Activated naive CD4-positive, alpha-beta T cell treated with anti-CD3 and anti-CD28 coated beads, Interleukin-2, amount 10 ng/mL, durations not matched to agents 7 days and 5 days (primary cell): ENCODE data around the gene RNF213.
A peak's percentile ranks its signal among the peaks of the same experiment; 100 is the strongest.
"Not testable (repeated sequence)": the region's sequence is repeated elsewhere in the genome, so short reads cannot be mapped to it uniquely, and the experiment has no call there.

Source experiments
- CTCF ChIA-PET: fragments of 350-600 bp; sonication (Branson Sonifier 250); formaldehyde crosslinking; loops from one replicate; lab custom pipeline; 2021; ENCODE audit warnings: antibody characterized with exemption; lab: Charles Lee
- DNase-seq: peaks from one replicate; pipeline ENCODE4 v3.0.0-alpha.2; 2020
- H3K27ac Mint-ChIP-seq: one replicate; pipeline ENCODE4 v1.8.0; 2021; ENCODE audit warnings: mild to moderate bottlenecking, moderate library complexity, mixed read lengths
- H3K27me3 Mint-ChIP-seq: one replicate; pipeline ENCODE4 v1.8.0; 2021; ENCODE audit warnings: mild to moderate bottlenecking, mixed read lengths
- H3K36me3 Mint-ChIP-seq: one replicate; pipeline ENCODE4 v1.8.0; 2021; ENCODE audit warnings: mixed read lengths
- H3K4me1 Mint-ChIP-seq: one replicate; pipeline ENCODE4 v1.8.0; 2021; ENCODE audit warnings: mixed read lengths
- H3K4me3 Mint-ChIP-seq: one replicate; pipeline ENCODE4 v1.8.0; 2021; ENCODE audit warnings: mild to moderate bottlenecking, moderate library complexity, mixed read lengths
- H3K9me3 Mint-ChIP-seq: one replicate; pipeline ENCODE4 v1.8.0; 2021; ENCODE audit warnings: mixed read lengths

RNF213 gene

DNA sequence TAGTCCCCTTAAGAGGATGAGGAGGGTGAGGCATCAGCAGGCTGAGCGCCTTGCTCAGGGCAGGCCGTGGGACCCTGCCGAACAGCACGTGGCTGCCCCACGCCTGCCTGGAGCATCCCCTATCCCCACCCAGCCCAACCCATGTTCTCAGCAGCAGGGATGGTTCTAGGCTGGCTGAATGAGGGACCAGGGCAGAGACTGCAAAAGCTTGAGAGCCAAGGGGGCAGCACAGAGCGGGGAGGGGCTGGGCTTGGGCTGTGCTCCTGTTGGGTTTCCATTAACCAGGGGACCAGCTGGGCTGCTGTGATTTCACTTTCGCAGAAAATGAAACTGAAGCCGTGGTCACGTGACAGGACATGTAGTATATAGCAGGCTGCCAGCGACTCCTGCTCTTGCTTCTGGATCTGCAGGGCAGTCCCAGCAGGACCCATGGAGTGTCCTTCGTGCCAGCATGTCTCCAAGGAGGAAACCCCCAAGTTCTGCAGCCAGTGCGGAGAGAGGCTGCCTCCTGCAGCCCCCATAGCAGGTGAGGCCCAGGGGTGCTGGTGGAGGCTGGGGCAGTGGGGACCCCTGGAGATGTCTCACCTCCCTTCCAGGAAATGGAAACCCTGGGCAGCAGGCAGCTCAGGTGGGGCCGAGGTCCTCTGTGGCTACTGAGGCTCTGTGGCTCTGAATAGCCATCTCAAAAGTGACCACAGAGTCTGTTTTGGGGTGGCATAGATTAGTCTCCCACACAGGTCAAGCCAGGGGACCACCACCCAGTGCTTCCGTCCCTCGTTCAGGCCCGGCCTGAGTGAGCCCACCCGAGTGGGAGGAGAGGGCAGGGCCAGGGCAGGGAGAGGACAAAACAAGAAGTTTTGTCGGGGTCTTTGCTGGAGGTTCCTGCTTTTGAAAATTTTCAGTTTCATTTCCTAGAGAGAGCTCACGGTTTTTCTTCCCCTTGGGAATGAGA lies 2.9 kb downstream of the RNF213 start:
- CTCF ChIA-PET, result interaction anchor here (0.6 to 0.8 kb wide), 2 partner anchors 67 to 68 kb away, joined by 3 read pairs; no protein-coding TSS in a partner anchor
- H3K9me3 Mint-ChIP-seq, result no peaks in the 10 kb centered on the region
- peak; percentile 96 for DNase-seq
- no peaks in the 10 kb centered on the region for H3K27me3 Mint-ChIP-seq
- peaks cover 28% of the 10 kb centered on the region for H3K36me3 Mint-ChIP-seq
- peak overlapping the region; percentile 98 for H3K4me3 Mint-ChIP-seq
- H3K27ac Mint-ChIP-seq, result peak overlapping the region; percentile 93
- peaks cover 56% of the 10 kb centered on the region for H3K4me1 Mint-ChIP-seq

DNA sequence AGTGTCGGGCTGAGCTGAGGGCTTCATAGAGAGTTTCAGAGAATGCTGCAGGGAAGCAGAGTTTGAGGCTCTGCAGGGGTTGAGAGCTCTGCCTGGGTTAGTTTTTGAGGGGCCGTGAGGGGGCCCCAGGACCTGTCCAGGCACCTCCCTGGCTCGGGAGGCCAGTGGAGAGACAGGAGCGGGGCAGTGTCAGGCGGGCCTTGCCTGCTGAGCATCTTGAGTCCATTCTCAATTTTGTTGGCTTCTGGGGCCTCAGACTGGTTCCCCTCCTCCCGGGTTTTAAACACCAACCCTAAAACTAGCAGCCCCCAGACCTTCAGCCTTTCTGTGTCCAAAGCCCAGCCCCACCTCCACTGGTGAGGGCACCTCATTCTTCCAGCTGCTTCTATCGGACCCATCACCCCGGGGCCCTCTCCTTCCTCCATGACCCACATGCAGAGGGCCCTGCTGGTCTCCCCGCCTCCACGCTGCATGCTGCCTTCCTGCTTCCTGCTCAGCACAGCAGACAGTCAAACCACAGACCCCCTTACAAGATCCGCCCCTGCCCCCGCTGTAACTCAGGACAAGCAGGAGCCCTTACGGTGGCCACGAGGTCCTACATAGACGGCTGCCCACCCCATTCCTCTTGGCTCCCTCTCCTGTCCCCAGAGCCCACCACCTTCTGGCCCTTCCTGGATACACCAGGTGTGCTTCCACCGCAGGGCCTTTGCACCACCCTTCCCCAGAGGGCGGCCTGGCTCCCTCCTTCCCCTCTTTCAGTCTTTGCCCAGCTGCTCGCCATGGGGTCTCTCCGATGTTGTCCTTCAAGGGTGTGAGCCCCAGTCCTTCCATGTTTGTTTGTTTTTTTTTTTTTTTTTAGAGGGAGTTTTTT lies 3.8 kb downstream of the RNF213 start:
- Mint-ChIP-seq H3K27me3 (no peaks in the 10 kb centered on the region), H3K27ac (peak overlapping the region; percentile 93), H3K4me1 (peaks cover 46% of the 10 kb centered on the region), H3K4me3 (peak overlapping the region; percentile 98), H3K36me3 (peaks cover 28% of the 10 kb centered on the region), H3K9me3 (no peaks in the 10 kb centered on the region)
- CTCF ChIA-PET, result interaction anchor here (0.8 kb wide), 1 partner anchor 68 kb away, joined by 3 read pairs; no protein-coding TSS in a partner anchor
- peak; percentile 79 for DNase-seq

DNA sequence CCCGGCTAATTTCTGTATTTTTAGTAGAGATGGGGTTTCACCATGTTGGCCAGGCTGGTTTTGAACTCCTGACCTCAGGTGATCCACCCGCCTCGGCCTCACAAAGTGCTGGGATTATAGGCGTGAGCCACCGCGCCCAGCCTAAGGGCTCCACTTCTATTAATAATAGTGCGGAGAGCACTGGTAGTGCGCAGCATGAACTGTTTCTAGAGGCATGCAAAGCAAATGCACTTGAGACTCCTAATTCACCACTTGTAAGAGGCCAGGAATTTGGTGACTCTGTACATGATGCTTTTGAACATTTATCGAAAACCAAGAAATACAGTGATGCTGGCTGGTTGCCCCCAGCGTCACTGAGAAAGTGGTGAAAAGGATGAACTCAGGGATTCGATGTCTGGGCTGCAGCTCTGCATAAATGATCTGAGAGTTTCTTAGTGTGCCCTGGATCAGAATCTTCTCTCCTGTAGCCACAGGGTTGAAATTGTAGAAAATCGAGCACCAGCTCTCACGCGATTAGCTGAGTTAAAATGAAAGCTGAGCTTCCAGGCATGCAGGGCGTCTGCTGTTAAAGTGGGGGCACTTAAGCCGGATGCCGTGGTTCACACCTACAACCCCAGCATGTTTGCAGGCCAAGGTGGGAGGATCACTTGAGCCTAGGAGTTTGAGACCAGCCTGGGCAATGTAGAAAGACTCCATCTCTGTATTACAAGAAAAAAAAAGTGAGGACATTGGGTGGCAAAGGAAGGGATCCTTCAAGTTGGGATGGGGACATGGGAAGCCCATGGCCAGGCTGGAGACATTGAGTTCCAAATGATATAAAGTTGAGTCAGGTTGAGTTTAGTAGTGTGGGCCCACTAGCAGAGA lies 4.8 kb downstream of the RNF213 start:
- CTCF ChIA-PET, result interaction anchor here (0.6 to 1.7 kb wide), 3 partner anchors 9 to 736 kb away, joined by 3 to 4 read pairs (median 3); no protein-coding TSS in a partner anchor
- peak overlapping the region; percentile 98 for H3K4me3 Mint-ChIP-seq
- DNase-seq, result peak; percentile 77
- H3K27ac Mint-ChIP-seq, result peak overlapping the region; percentile 93
- H3K9me3 Mint-ChIP-seq, result no peaks in the 10 kb centered on the region
- H3K4me1 Mint-ChIP-seq, result peaks cover 41% of the 10 kb centered on the region
- peaks cover 26% of the 10 kb centered on the region for H3K36me3 Mint-ChIP-seq
- H3K27me3 Mint-ChIP-seq, result no peaks in the 10 kb centered on the region

DNA sequence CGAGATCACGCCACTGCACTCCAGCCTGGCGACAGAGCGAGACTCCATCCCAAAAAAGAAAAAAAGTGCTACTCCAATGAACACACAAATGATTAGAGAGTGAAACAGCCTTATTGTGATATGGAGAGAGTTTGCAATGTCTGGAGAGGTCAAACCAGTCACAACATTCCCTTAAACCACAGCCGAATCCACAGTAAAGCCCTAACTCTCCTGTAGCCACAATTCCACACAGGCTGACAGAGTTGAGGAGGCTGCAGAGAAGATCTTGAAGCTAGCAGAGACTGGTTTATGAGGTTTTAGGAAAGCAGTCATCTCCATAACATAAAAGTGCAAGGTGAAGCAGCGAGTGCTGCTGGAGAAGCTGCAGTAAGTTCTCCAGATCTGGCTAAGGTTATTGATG lies 6.7 kb downstream of the RNF213 start:
- no peak for DNase-seq
- no peak overlapping the region for H3K4me3 Mint-ChIP-seq
- CTCF ChIA-PET, result interaction anchor here (1.3 kb wide), 1 partner anchor 166 kb away, joined by 3 read pairs; the partner anchor contains the start of gene GAA
- peaks cover 33% of the 10 kb centered on the region for H3K36me3 Mint-ChIP-seq
- H3K27me3 Mint-ChIP-seq, result no peaks in the 10 kb centered on the region
- H3K9me3 Mint-ChIP-seq, result no peaks in the 10 kb centered on the region
- peaks cover 38% of the 10 kb centered on the region for H3K4me1 Mint-ChIP-seq
- H3K27ac Mint-ChIP-seq, result no peak overlapping the region

DNA sequence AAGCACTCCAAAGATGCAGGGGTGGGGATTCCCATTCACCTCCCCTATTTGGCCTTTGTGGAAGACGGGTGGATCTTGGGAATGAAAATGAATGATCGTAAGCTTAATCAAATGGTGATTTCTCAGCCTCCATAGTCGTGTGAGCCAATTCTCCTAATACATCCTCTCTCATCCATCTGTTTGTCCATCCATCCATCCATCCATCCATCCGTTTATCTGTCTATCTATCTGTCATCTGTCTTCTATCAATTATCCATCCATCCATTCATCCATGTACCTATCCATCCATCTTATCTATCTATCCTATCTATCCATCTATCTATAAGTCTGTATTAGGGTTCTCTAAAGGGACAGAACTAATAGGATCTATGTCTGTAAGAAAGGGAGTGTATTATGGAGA lies 7.8 kb downstream of the RNF213 start:
- DNase-seq, result no peak
- Mint-ChIP-seq H3K4me1 (peaks cover 35% of the 10 kb centered on the region), H3K36me3 (peaks cover 35% of the 10 kb centered on the region), H3K4me3 (no peak overlapping the region), H3K9me3 (no peaks in the 10 kb centered on the region), H3K27me3 (no peaks in the 10 kb centered on the region), H3K27ac (no peak overlapping the region)
- CTCF ChIA-PET, result no interaction called here

DNA sequence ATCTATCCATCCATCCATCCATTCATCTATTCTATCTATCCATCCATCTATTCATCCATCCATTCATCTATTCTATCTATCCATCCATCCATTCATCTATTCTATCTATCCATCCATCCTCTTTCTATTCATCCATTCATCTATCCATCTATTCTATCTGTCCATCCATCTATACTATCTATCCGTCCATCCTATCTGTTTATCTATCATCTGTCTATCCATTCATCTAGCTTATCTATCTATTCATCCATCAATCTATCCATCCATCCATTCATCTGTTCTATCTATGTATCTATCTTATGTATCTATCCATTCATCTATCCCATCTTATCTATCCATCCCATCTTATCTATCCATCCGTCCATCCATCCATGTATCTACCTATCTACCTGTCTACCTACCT lies 8.8 kb downstream of the RNF213 start:
- H3K4me3 Mint-ChIP-seq, result no peak overlapping the region
- no peak overlapping the region for H3K27ac Mint-ChIP-seq
- no peaks in the 10 kb centered on the region for H3K9me3 Mint-ChIP-seq
- H3K36me3 Mint-ChIP-seq, result peaks cover 39% of the 10 kb centered on the region
- no peaks in the 10 kb centered on the region for H3K27me3 Mint-ChIP-seq
- peaks cover 40% of the 10 kb centered on the region for H3K4me1 Mint-ChIP-seq
- DNase-seq, result no peak
- CTCF ChIA-PET, result no interaction called here

DNA sequence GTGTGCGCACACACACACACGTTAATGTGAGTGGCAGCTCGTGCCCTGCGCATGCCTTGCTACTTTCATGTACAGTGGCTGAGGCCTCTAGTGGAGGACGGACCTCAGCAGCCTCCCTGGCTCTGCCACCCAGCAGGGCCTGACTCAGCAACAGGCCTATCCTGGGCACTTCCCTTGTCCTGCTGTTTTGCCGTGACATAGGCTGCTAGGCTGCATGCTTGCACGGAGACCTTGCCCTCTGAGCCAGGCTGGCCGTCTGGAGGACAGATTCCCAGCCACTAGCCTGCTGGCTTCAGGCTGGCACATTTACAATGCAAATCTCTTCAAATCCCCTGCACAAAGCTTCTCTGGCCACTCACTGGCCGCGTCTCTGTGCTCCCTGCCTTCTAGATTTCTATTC lies 9.5 kb downstream of the RNF213 start:
- Mint-ChIP-seq H3K27ac (no peak overlapping the region), H3K4me1 (peaks cover 39% of the 10 kb centered on the region), H3K27me3 (no peaks in the 10 kb centered on the region), H3K36me3 (peaks cover 37% of the 10 kb centered on the region), H3K4me3 (peak overlapping the region; percentile 27), H3K9me3 (no peaks in the 10 kb centered on the region)
- DNase-seq, result no peak
- CTCF ChIA-PET, result no interaction called here

DNA sequence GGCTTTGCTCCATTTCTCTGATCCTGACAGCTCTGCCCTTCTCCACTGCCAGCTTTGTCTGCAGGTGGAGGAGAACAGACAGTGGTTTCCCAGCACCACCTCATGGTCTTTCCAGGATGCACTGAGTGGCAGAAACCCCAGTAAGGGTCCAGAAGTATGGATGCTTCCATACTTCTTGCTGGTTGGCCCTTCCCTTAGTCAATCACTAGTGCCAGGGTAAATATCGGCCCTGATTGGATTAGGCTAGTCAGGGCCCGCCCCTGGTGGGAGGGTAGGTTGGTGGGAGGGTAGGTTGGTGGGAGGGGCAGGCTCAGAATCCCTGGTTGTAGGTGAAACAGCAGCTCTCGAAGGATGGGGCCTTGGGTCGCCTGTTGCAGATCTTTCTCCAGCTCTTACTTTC lies 10.2 kb downstream of the RNF213 start:
- Mint-ChIP-seq H3K36me3 (peaks cover 35% of the 10 kb centered on the region), H3K27me3 (no peaks in the 10 kb centered on the region), H3K4me3 (no peak overlapping the region), H3K4me1 (peaks cover 37% of the 10 kb centered on the region), H3K27ac (peak overlapping the region; percentile 29), H3K9me3 (no peaks in the 10 kb centered on the region)
- DNase-seq, result peak; percentile 51
- CTCF ChIA-PET, result no interaction called here

DNA sequence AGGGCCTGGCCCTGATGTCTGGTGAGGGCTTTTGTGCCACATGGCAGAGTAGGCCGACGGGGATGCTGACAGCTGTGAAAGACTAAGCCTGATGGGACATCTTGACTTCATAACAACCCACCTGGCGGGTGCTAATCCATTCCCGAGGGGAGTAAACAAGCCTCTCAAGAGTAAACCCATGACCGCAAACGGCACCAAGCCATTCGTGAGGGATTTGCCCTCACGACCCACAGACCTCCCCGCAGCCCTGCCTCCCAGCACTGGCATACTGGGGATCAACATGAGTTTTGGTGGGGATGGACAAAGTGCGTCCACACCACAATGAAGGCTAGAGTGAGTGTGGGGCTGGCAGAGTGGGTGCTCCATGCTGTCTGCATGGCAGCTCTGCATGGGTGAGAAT lies 11.7 kb downstream of the RNF213 start:
- H3K4me1 Mint-ChIP-seq, result peaks cover 37% of the 10 kb centered on the region
- H3K27ac Mint-ChIP-seq, result no peak overlapping the region
- no peak overlapping the region for H3K4me3 Mint-ChIP-seq

DNA sequence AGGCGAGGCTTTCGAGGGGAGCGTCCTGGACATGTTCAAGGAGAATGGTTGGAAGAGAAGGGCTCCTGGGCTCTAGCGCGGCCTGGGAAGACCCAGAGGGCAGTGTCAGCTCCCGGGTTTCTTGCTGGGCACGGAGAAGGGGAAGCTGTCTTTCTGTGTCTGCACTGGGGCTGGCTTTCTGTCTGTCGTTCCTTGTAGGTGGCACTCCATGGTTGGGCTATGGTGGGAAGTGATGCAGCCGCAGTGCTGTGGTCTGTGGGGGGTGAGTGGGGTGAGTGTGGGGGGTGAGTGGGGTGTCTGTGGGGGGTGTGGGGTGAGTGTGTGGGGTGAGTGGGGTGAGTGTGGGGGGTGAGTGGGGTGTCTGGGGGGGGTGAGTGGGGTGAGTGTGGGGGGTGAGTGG lies 13.7 kb downstream of the RNF213 start:
- Mint-ChIP-seq H3K9me3 (no peaks in the 10 kb centered on the region), H3K4me3 (no peak overlapping the region), H3K27ac (peak overlapping the region; percentile 19), H3K27me3 (no peaks in the 10 kb centered on the region), H3K4me1 (peaks cover 35% of the 10 kb centered on the region), H3K36me3 (peaks cover 37% of the 10 kb centered on the region)
- no peak for DNase-seq
- CTCF ChIA-PET, result no interaction called here

More for the DNA sequence above, 11.7 kb downstream of the RNF213 start:
- CTCF ChIA-PET, result no interaction called here
- DNase-seq, result no peak
- no peaks in the 10 kb centered on the region for H3K9me3 Mint-ChIP-seq
- peaks cover 38% of the 10 kb centered on the region for H3K36me3 Mint-ChIP-seq
- H3K27me3 Mint-ChIP-seq, result no peaks in the 10 kb centered on the region

DNA sequence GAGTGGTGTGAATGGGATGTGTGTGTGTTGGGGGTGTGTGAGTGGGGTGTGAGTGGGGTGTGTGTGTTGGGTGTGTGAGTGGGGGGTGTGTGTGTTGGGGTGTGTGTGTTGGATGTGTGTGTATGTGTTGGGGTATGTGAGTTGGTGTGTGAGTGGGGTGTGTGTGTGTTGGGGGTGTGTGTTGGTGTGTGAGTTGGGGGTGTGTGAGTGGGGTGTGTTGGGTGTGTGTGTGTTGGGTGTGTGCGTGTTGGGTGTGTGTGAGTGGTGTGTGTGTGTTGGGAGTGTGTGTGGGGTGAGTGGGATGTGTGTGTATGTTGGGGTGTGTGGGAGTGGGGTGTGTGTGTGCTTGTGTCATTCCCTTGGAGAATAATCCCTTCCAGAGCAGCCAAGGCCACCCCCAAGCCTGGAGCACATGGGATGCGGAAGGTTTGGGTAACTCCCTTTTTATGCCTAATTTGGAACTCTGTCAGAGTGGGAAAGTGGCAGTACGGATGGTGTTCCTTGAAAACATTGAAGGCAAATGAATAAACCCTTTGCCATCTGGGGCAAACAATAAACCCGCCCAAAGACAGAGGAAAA lies 14.3 kb downstream of the RNF213 start:
- Mint-ChIP-seq H3K4me1 (peaks cover 36% of the 10 kb centered on the region), H3K27ac (no peak overlapping the region), H3K4me3 (no peak overlapping the region), H3K9me3 (no peaks in the 10 kb centered on the region), H3K36me3 (peaks cover 43% of the 10 kb centered on the region), H3K27me3 (no peaks in the 10 kb centered on the region)
- no peak for DNase-seq
- CTCF ChIA-PET, result no interaction called here

DNA sequence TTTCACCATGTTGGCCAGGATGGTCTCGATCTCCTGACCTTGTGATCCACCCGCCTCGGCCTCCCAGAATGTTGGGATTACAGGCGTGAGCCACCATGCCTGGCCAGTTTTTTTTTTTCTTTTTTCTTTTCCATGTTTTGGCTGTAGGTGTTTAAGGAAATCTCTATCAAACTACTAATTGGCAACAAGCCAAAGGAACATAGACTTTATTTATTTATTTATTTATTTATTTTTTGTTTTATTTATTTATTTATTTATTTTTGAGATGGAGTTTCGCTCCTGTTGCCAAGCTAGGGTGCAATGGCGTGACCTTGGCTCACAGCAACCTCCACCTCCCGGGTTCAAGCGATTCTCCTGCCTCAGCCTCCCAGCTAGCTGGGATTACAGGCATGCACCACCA lies 15.2 kb downstream of the RNF213 start:
- H3K4me3 Mint-ChIP-seq, H3K27me3 Mint-ChIP-seq, CTCF ChIA-PET, H3K27ac Mint-ChIP-seq, DNase-seq, H3K9me3 Mint-ChIP-seq: not testable (repeated sequence)
- Mint-ChIP-seq H3K4me1 (peaks cover 37% of the 10 kb centered on the region), H3K36me3 (peaks cover 51% of the 10 kb centered on the region)
